ENCODE measurements around the gene AACS.

DNA sequence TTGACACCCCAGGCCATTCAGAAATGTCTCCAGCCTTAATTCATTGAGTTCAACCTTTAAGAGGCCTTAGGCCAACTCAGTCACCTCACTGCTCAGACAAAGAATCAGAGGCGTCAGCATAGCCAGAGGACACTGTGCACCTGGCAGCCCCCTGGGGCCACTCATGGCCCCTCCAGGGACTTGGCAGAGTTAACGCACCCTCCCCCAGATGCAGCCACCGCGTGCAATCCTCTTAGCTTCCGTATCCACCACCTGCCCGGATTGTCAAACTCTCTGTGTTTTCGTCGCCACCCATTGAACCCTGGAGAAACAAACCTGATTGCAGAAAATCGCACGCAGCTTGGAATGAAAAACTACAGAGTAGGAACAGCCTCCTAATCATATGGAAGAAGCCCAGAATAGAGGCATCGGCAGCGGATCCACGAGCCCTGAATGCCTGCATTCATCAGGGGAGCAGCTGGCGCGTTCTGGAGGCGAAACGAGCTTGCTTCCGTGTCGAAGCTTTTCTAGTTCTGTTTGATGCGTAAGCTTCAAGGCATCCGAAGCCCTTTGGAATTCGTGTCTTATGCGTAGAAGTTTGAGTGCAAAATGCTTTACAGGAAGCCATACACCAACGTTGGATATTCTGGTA, 49.4 kb upstream of the AACS start:
- no peak for TF ChIP-seq POLR2AphosphoS5 (IDR thresholded peaks at IDR 0.05; ENCODE audit: low read depth, low read length)
- no peak for TF ChIP-seq POLR2A (IDR thresholded peaks at IDR 0.05; ENCODE audit: low read depth, low read length)

All from GM12891 (cell line).